A549 (cell line): ENCODE data around the gene PDS5B.

Source experiments
- CHD4 ChIP-seq: fragments of 200-600 bp; sonication (generic); IDR thresholded peaks from 2 replicates; pipeline ENCODE4 v1.6.1; 2016; ENCODE audit warnings: antibody characterized with exemption, mild to moderate bottlenecking, borderline replicate concordance
- JUN ChIP-seq, 2 experiments: fragments of >200 bp; sonication (Bioruptor Twin); formaldehyde crosslinking; IDR thresholded peaks; 2 replicates in 1 of 2; 3 replicates in 1 of 2; pipeline ENCODE4 v1.6.1; 2016 to 2017
- KDM5A ChIP-seq: fragments of 200-600 bp; sonication (generic); IDR thresholded peaks from 2 replicates; pipeline ENCODE4 v1.6.1; 2016; ENCODE audit warnings: antibody characterized with exemption, mild to moderate bottlenecking
- PBX3 ChIP-seq: IDR thresholded peaks from 2 replicates; pipeline ENCODE4 v1.6.1; 2012
- RAD21 ChIP-seq, 2 experiments: fragments of >200 bp in 1 of 2; sonication (Bioruptor Twin) in 1 of 2; formaldehyde crosslinking in 1 of 2; IDR thresholded peaks in 1 of 2; conservative IDR thresholded peaks in 1 of 2; 2 replicates in 1 of 2; 3 replicates in 1 of 2; pipeline ENCODE4 v1.6.1; 2012 to 2018; ENCODE audit warnings: inconsistent platforms in 1 of 2
- SMC3 ChIP-seq: fragments of >200 bp; sonication (Bioruptor Twin); formaldehyde crosslinking; IDR thresholded peaks from 3 replicates; pipeline ENCODE4 v1.6.1; 2018; ENCODE audit warnings: inconsistent platforms
- TF ChIP-seq, protein P1 (sequence below): fragments of >200 bp; sonication (Bioruptor Twin); formaldehyde crosslinking; IDR thresholded peaks from 3 replicates; pipeline ENCODE4 v1.5.1; 2016
- TF ChIP-seq, protein P2 (sequence below): IDR thresholded peaks from 2 replicates; pipeline ENCODE4 v1.6.1; 2012; ENCODE audit warnings: low read depth, borderline replicate concordance
- TF ChIP-seq, protein P3 (sequence below): fragments of 250-450 bp; sonication (Bioruptor Pico); IDR thresholded peaks from 2 replicates; pipeline ENCODE4 v1.5.0; 2021; ENCODE audit warnings: mild to moderate bottlenecking, moderate library complexity, borderline replicate concordance

GRCh38 chr13:32682740-32683139 is 96.5 kb downstream of the PDS5B start:
- TF ChIP-seq SMC3 (no peak), JUN (IDR thresholded peaks at IDR 0.05) (no peak), CHD4 (no peak), PBX3 (no peak), RAD21 (conservative IDR thresholded peaks at IDR 0.05 in 1 of 2, IDR thresholded peaks at IDR 0.05 in 1 of 2) (no peak), KDM5A (no peak)
- TF ChIP-seq, protein P1, sequence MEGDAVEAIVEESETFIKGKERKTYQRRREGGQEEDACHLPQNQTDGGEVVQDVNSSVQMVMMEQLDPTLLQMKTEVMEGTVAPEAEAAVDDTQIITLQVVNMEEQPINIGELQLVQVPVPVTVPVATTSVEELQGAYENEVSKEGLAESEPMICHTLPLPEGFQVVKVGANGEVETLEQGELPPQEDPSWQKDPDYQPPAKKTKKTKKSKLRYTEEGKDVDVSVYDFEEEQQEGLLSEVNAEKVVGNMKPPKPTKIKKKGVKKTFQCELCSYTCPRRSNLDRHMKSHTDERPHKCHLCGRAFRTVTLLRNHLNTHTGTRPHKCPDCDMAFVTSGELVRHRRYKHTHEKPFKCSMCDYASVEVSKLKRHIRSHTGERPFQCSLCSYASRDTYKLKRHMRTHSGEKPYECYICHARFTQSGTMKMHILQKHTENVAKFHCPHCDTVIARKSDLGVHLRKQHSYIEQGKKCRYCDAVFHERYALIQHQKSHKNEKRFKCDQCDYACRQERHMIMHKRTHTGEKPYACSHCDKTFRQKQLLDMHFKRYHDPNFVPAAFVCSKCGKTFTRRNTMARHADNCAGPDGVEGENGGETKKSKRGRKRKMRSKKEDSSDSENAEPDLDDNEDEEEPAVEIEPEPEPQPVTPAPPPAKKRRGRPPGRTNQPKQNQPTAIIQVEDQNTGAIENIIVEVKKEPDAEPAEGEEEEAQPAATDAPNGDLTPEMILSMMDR: no peak
- TF ChIP-seq, protein P2, sequence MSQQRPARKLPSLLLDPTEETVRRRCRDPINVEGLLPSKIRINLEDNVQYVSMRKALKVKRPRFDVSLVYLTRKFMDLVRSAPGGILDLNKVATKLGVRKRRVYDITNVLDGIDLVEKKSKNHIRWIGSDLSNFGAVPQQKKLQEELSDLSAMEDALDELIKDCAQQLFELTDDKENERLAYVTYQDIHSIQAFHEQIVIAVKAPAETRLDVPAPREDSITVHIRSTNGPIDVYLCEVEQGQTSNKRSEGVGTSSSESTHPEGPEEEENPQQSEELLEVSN: no peak
- TF ChIP-seq, protein P3, sequence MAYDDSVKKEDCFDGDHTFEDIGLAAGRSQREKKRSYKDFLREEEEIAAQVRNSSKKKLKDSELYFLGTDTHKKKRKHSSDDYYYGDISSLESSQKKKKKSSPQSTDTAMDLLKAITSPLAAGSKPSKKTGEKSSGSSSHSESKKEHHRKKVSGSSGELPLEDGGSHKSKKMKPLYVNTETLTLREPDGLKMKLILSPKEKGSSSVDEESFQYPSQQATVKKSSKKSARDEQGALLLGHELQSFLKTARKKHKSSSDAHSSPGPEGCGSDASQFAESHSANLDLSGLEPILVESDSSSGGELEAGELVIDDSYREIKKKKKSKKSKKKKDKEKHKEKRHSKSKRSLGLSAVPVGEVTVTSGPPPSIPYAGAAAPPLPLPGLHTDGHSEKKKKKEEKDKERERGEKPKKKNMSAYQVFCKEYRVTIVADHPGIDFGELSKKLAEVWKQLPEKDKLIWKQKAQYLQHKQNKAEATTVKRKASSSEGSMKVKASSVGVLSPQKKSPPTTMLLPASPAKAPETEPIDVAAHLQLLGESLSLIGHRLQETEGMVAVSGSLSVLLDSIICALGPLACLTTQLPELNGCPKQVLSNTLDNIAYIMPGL: no peak
